Epithelial cell of proximal tubule (primary cell): ENCODE measurements around the gene LUC7L2. TPM values are rescaled to one million over a fixed set of nuclear protein-coding genes. Genes with fewer than 3 reads are reported as not detected.

ENCODE experiments used
- DNase-seq: peaks from one replicate; pipeline ENCODE4 v3.0.0-alpha.2; 2011; ENCODE audit warnings: low read depth
- H3K4me3 ChIP-seq: 2 replicates; pipeline ENCODE4 v1.5.1; 2011; ENCODE audit warnings: low read depth, mild to moderate bottlenecking, low read length
- CTCF ChIP-seq: conservative IDR thresholded peaks from 2 replicates; pipeline ENCODE4 v1.5.1; 2012; ENCODE audit warnings: low read depth, mild to moderate bottlenecking, low read length
- total RNA-seq: library from RNA; depleted of rRNA; stranded (reverse); fragments of >200 nt; gene quantifications from 2 replicates; pipeline ENCODE4 v1.2.3, GENCODE V29; 2015

Gene LUC7L2
- total RNA-seq, 1 donor from 2014 or later: 56.0 TPM

GRCh38 chr7:139430443-139430842, 70.7 kb downstream of the LUC7L2 start:
- no peak overlapping the region for H3K4me3 ChIP-seq
- no peak for DNase-seq
- no peak for TF ChIP-seq CTCF

GRCh38 chr7:139431010-139431409, 71.3 kb downstream of the LUC7L2 start:
- no peak for DNase-seq
- no peak overlapping the region for H3K4me3 ChIP-seq
- TF ChIP-seq CTCF: no peak

- no peak for TF ChIP-seq CTCF
- no peak for DNase-seq
- no peak overlapping the region for H3K4me3 ChIP-seq
Observed at GRCh38 chr7:139431459-139431858, 71.8 kb downstream of the LUC7L2 start.

GRCh38 chr7:139436806-139437205, 77.1 kb downstream of the LUC7L2 start:
- DNase-seq: no peak
- no peak for TF ChIP-seq CTCF
- no peak overlapping the region for H3K4me3 ChIP-seq

- no peak overlapping the region for H3K4me3 ChIP-seq
- DNase-seq: no peak
- no peak for TF ChIP-seq CTCF
Observed at GRCh38 chr7:139439375-139439774, 79.7 kb downstream of the LUC7L2 start.

- no peak for TF ChIP-seq CTCF
- no peak for DNase-seq
- no peak overlapping the region for H3K4me3 ChIP-seq
Observed at GRCh38 chr7:139441961-139442360, 82.3 kb downstream of the LUC7L2 start.

- TF ChIP-seq CTCF: no peak
- no peak overlapping the region for H3K4me3 ChIP-seq
- no peak for DNase-seq
Observed at GRCh38 chr7:139446051-139446890, 86.6 kb downstream of the LUC7L2 start.
